Neural progenitor cell (in vitro differentiated cells): ENCODE results near the gene DDAH1.

Experiments used
- CTCF ChIP-seq: fragments of 200-600 bp; sonication (generic); IDR thresholded peaks from 2 replicates; pipeline ENCODE4 v1.5.1; 2017; ENCODE audit warnings: antibody characterized with exemption, mild to moderate bottlenecking
- EZH2 ChIP-seq: fragments of 200-600 bp; sonication (generic); IDR thresholded peaks from 2 replicates; pipeline ENCODE4 v1.6.1; 2017; ENCODE audit warnings: antibody characterized with exemption, mild to moderate bottlenecking, moderate library complexity

GRCh38 chr1:85300140-85300539, 164.8 kb downstream of the DDAH1 start:
- TF ChIP-seq CTCF (no peak), EZH2 (no peak)
